T-helper 1 cell treated with Interleukin-12 subunit alpha and Interleukin-12 subunit beta and Interleukin-4 antibody, amounts not matched to agents 30 μg/mL and 1 μg/mL, for 36 hours (primary cell): ENCODE measurements around the gene ARHGEF25.

ENCODE experiments used
- H3K27ac Mint-ChIP-seq: one replicate; pipeline ENCODE4 v1.8.0; 2021; ENCODE audit warnings: mild to moderate bottlenecking, mixed read lengths
- H3K27me3 Mint-ChIP-seq: one replicate; pipeline ENCODE4 v1.8.0; 2021; ENCODE audit warnings: low read depth, mixed read lengths
- H3K36me3 Mint-ChIP-seq: one replicate; pipeline ENCODE4 v1.8.0; 2021; ENCODE audit warnings: low read depth, mixed read lengths
- H3K4me1 Mint-ChIP-seq: one replicate; pipeline ENCODE4 v1.8.0; 2021; ENCODE audit warnings: low read depth, mixed read lengths
- H3K4me3 Mint-ChIP-seq: one replicate; pipeline ENCODE4 v1.8.0; 2021; ENCODE audit warnings: mild to moderate bottlenecking, moderate library complexity, mixed read lengths
- H3K9me3 Mint-ChIP-seq: one replicate; pipeline ENCODE4 v1.8.0; 2021; ENCODE audit warnings: mixed read lengths

Gene ARHGEF25

DNA sequence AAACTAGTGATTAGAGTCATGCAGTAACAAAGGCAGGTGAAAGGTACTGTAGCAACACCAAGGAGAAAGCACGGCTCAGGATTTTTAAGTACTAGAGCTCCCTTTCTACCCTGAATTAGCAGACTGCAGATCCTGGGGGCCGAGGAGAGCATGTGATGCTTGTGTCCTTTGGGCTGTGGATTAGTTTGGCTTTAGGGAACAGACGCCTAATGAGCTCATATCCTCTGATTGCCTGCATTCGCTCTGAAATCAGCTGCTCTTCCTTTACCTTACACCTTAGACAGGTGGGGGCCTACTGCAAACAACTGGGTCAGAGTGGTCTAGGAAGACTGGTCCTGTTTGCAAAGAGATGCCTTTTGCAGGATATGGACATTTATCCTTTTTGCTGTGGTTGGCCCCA is 18.0 kb upstream of the ARHGEF25 start:
- peaks cover 16% of the 10 kb centered on the region for H3K36me3 Mint-ChIP-seq
- H3K27ac Mint-ChIP-seq = no peak overlapping the region
- H3K9me3 Mint-ChIP-seq = no peaks in the 10 kb centered on the region
- peaks cover 22% of the 10 kb centered on the region for H3K4me1 Mint-ChIP-seq
- H3K27me3 Mint-ChIP-seq = no peaks in the 10 kb centered on the region
- H3K4me3 Mint-ChIP-seq = no peak overlapping the region

- no peaks in the 10 kb centered on the region for H3K9me3 Mint-ChIP-seq
- H3K36me3 Mint-ChIP-seq = peaks cover 52% of the 10 kb centered on the region
- no peak overlapping the region for H3K4me3 Mint-ChIP-seq
- H3K27ac Mint-ChIP-seq = no peak overlapping the region
- no peaks in the 10 kb centered on the region for H3K27me3 Mint-ChIP-seq
- peaks cover 9% of the 10 kb centered on the region for H3K4me1 Mint-ChIP-seq
Measured at GRCh38 chr12:57600395-57600794, 10.8 kb upstream of the ARHGEF25 start.

GRCh38 chr12:57602544-57602943 is 8.7 kb upstream of the ARHGEF25 start:
- H3K4me3 Mint-ChIP-seq = no peak overlapping the region
- H3K27me3 Mint-ChIP-seq = peaks cover 4% of the 10 kb centered on the region

GRCh38 chr12:57603324-57603723 is 7.9 kb upstream of the ARHGEF25 start:
- Mint-ChIP-seq H3K9me3 (no peaks in the 10 kb centered on the region), H3K27ac (no peak overlapping the region), H3K36me3 (peaks cover 40% of the 10 kb centered on the region), H3K4me3 (peak overlapping the region; percentile 84), H3K4me1 (peaks cover 14% of the 10 kb centered on the region), H3K27me3 (peaks cover 4% of the 10 kb centered on the region)

More at GRCh38 chr12:57602544-57602943, 8.7 kb upstream of the ARHGEF25 start:
- H3K9me3 Mint-ChIP-seq = no peaks in the 10 kb centered on the region
- H3K36me3 Mint-ChIP-seq = peaks cover 42% of the 10 kb centered on the region
- no peak overlapping the region for H3K27ac Mint-ChIP-seq
- H3K4me1 Mint-ChIP-seq = peaks cover 14% of the 10 kb centered on the region

- H3K27ac Mint-ChIP-seq = peak overlapping the region; percentile 89
- H3K27me3 Mint-ChIP-seq = peaks cover 4% of the 10 kb centered on the region
Measured at GRCh38 chr12:57603815-57604453, 7.3 kb upstream of the ARHGEF25 start.

GRCh38 chr12:57604454-57604991 is 6.7 kb upstream of the ARHGEF25 start, which contains the start of gene DTX3:
Gene DTX3, plus strand, starts transcription at chr12:57604824. Its CDS starts 1,694 bp downstream, at chr12:57606518.
- Mint-ChIP-seq H3K9me3 (no peaks in the 10 kb centered on the region), H3K4me1 (peaks cover 14% of the 10 kb centered on the region), H3K27ac (peak within 1 kb of the TSS; percentile 89), H3K4me3 (peak within 1 kb of the TSS; percentile 84), H3K27me3 (peaks cover 4% of the 10 kb centered on the region), H3K36me3 (peaks cover 35% of the 10 kb centered on the region)

More at GRCh38 chr12:57603815-57604453, 7.3 kb upstream of the ARHGEF25 start:
- peak overlapping the region; percentile 84 for H3K4me3 Mint-ChIP-seq
- no peaks in the 10 kb centered on the region for H3K9me3 Mint-ChIP-seq
- peaks cover 14% of the 10 kb centered on the region for H3K4me1 Mint-ChIP-seq
- H3K36me3 Mint-ChIP-seq = peaks cover 40% of the 10 kb centered on the region

- Mint-ChIP-seq H3K9me3 (no peaks in the 10 kb centered on the region), H3K4me3 (peak overlapping the region; percentile 80), H3K27me3 (peaks cover 4% of the 10 kb centered on the region), H3K4me1 (peaks cover 14% of the 10 kb centered on the region), H3K36me3 (peaks cover 32% of the 10 kb centered on the region), H3K27ac (peak overlapping the region; percentile 72)
Measured at GRCh38 chr12:57604992-57605810, 6.0 kb upstream of the ARHGEF25 start.

DNA sequence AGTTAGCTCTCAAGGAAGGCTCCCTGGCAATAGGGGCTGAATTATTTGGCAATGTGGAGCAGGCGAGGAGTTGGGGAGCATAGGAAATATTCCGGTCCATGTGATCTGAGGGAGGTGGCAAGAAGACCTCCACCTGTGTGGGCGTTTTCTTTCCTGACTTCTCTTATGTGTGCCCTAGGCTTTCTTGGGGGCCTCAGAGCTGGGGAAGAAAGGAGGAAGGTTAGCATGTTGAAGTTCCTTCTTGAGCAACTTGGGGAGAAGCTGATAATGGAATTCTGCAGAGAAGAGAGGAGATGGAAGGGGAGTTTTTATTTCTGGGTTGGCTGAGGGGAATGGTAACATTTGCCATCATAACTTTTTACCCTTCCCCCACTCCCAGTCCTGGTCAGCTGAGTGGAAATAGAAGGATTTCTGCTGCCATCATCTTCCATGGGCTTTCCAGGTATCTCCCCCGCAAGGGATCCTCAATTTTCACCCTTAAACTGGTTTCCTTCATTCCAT is 5.4 kb upstream of the ARHGEF25 start:
- Mint-ChIP-seq H3K4me1 (peaks cover 16% of the 10 kb centered on the region), H3K27me3 (peaks cover 11% of the 10 kb centered on the region), H3K27ac (no peak overlapping the region), H3K9me3 (no peaks in the 10 kb centered on the region), H3K36me3 (peaks cover 26% of the 10 kb centered on the region), H3K4me3 (peak overlapping the region; percentile 80)

DNA sequence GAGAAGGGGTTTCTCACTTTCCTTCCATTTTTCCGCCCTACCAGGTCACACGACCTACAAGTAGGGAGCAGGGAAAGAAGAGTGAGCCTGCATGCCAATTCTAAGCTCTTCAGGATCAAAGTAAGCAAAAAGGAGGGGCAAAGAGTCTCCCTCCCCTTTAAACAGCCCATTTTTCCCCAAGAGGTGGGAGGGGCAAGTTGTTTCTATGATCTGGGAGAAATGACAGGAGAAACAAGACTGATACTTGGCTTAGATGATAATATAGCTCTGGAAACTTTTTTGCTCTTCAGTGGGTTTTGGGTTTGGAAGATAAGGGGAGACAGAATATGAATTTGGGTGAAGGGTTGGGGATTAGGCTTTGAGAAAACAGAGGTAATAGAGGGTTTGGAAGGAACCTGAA is 4.8 kb upstream of the ARHGEF25 start:
- peaks cover 16% of the 10 kb centered on the region for H3K4me1 Mint-ChIP-seq
- no peak overlapping the region for H3K4me3 Mint-ChIP-seq
- peaks cover 13% of the 10 kb centered on the region for H3K27me3 Mint-ChIP-seq
- no peak overlapping the region for H3K27ac Mint-ChIP-seq
- H3K9me3 Mint-ChIP-seq = no peaks in the 10 kb centered on the region
- peaks cover 20% of the 10 kb centered on the region for H3K36me3 Mint-ChIP-seq

DNA sequence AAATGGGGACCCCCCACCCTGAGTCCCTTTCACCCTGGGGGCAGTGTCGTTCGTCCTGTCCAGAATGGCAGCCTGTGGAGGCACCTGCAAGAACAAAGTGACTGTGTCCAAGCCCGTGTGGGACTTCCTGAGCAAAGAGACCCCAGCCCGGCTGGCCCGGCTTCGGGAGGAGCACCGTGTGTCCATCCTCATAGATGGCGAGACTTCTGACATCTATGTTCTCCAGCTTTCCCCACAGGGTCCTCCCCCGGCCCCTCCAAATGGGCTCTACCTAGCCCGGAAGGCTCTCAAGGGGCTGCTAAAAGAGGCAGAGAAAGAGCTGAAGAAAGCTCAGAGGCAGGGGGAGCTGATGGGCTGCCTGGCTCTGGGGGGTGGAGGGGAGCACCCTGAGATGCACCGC is 4.4 kb upstream of the ARHGEF25 start:
- Mint-ChIP-seq H3K36me3 (peaks cover 16% of the 10 kb centered on the region), H3K4me1 (peaks cover 16% of the 10 kb centered on the region), H3K9me3 (no peaks in the 10 kb centered on the region), H3K4me3 (no peak overlapping the region), H3K27ac (no peak overlapping the region), H3K27me3 (peaks cover 14% of the 10 kb centered on the region)

DNA sequence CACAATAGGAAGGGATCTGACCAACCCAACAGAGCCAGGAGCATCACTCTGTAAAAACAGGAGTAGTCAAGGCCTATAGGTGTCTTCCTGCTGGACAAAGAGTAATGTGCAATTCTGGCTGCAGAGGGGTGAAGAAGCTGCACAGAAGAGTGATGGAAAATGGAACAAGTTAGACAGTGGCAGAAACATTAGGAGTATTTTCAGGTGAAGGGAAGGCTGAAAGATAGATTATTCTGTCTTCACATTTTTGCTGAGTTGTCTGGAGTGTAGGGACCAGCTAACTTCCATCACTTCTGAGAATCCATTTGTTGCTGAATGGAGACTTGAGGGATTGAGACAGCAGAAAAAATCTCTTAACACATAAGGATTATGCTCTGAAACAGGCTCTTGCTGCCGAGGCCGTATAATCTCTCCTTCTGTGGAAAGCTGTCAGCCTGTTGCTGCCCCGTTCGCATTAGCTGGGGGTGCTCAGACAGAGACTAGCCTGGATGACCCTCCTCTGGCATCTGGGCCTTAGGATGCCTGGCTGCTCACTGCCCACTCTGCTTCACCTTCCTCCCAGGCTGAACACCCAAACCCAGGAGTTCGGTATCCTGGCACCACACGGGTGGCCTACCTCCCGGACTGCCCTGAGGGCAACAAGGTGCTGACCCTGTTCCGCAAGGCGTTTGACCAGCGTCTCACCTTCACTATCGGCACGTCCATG is 3.1 kb upstream of the ARHGEF25 start:
- H3K4me1 Mint-ChIP-seq = peaks cover 18% of the 10 kb centered on the region
- H3K27ac Mint-ChIP-seq = no peak overlapping the region
- H3K9me3 Mint-ChIP-seq = no peaks in the 10 kb centered on the region
- H3K27me3 Mint-ChIP-seq = peaks cover 27% of the 10 kb centered on the region
- H3K4me3 Mint-ChIP-seq = no peak overlapping the region
- peaks cover 7% of the 10 kb centered on the region for H3K36me3 Mint-ChIP-seq

DNA sequence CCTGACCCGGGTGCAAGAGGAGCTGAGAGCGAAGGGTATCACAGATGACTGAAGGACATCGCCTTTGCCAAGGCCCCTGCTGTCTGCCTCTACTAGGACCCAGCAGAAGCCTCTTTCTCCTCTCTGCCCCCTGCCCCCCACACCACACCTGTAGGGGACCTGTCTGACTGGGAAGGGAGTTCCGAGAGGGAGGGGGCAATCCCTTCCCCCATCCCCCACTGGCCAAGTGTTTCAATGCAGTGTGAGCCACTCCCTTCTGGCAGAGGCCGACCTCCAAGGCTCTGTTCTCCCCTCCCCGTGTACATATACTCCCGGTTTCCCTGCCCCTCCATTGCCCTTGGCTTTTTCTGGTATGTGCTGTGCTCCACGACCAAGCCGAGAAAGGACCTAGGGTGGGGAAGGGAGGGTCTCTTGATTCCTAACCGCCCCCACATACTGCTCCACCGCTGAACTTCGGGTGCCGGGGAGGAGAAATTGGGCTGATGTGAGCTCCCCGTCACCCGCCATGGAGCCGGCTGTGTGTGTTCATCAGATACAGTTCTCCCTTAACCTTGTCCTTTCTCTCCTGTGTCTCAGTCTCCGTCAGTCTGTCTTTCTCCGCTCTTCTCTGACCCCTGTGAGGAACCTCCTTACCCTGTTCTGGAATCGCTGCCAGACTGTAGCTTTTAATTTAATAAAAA is 2.0 kb upstream of the ARHGEF25 start:
- no peak overlapping the region for H3K4me3 Mint-ChIP-seq
- peaks cover 7% of the 10 kb centered on the region for H3K36me3 Mint-ChIP-seq
- H3K27me3 Mint-ChIP-seq = peaks cover 38% of the 10 kb centered on the region
- no peaks in the 10 kb centered on the region for H3K9me3 Mint-ChIP-seq
- H3K4me1 Mint-ChIP-seq = peaks cover 13% of the 10 kb centered on the region
- no peak overlapping the region for H3K27ac Mint-ChIP-seq

GRCh38 chr12:57609781-57610553 is 1.3 kb upstream of the ARHGEF25 start:
- peak overlapping the region; percentile 79 for H3K4me3 Mint-ChIP-seq
- peaks cover 7% of the 10 kb centered on the region for H3K36me3 Mint-ChIP-seq
- H3K9me3 Mint-ChIP-seq = no peaks in the 10 kb centered on the region
- H3K27me3 Mint-ChIP-seq = peaks cover 45% of the 10 kb centered on the region
- H3K4me1 Mint-ChIP-seq = peaks cover 13% of the 10 kb centered on the region
- H3K27ac Mint-ChIP-seq = no peak overlapping the region
